CD4-positive, CD25-positive, alpha-beta regulatory T cell (primary cell): Measurements from ENCODE around the gene CDKN2AIPNL. TPM values are rescaled to one million over a fixed set of nuclear protein-coding genes. Genes with fewer than 3 reads are reported as not detected.
"Not testable (repeated sequence)": the region's sequence is repeated elsewhere in the genome, so short reads cannot be mapped to it uniquely, and the experiment has no call there.

ENCODE experiments used
- ATAC-seq, 2 donors: fragments of 150-1000 bp; cut with Tn5 transposase; one replicate each; pipeline ENCODE4 v1.10.0; 2021; ENCODE audit warnings: low read depth in 2 of 2, moderate number of reproducible peaks in 2 of 2, moderate library complexity in 1 of 2
- DNase-seq, 3 donors: peaks; one replicate each; pipeline versions ENCODE4 v3.0.0 to v3.0.0-alpha.2; 2012 to 2022; ENCODE audit warnings: mixed read lengths in 1 of 3
- H3K27ac ChIP-seq: one replicate; pipeline ENCODE4 v1.7.0; 2013; ENCODE audit warnings: mild to moderate bottlenecking, low read length; ENCODE audit not compliant: insufficient read depth, poor library complexity, severe bottlenecking
- H3K27me3 ChIP-seq: one replicate; pipeline ENCODE4 v1.7.0; 2013; ENCODE audit warnings: low read length; ENCODE audit not compliant: control insufficient read depth, insufficient read depth
- H3K36me3 ChIP-seq: one replicate; pipeline ENCODE4 v1.7.0; 2013; ENCODE audit warnings: mild to moderate bottlenecking, low read length, moderate library complexity; ENCODE audit not compliant: control insufficient read depth, insufficient read depth
- H3K4me1 ChIP-seq: 2 replicates; pipeline ENCODE4 v1.7.0; 2013; ENCODE audit warnings: mild to moderate bottlenecking, low read length; ENCODE audit not compliant: insufficient read depth, control insufficient read depth, poor library complexity, severe bottlenecking
- H3K4me3 ChIP-seq: one replicate; pipeline ENCODE4 v1.7.0; 2013; ENCODE audit warnings: low read depth, mild to moderate bottlenecking, low read length, moderate library complexity
- H3K9me3 ChIP-seq, 2 experiments: 1 replicate in 1 of 2; 2 replicates in 1 of 2; pipeline ENCODE4 v1.7.0; 2013; ENCODE audit warnings: low read length in 2 of 2, mild to moderate bottlenecking in 1 of 2, moderate library complexity in 1 of 2; ENCODE audit not compliant: control insufficient read depth in 2 of 2
- H3K27ac Mint-ChIP-seq, 3 donors: one replicate each; pipeline ENCODE4 v1.8.0; 2020 to 2022; ENCODE audit warnings: mild to moderate bottlenecking in 3 of 3, mixed read lengths in 3 of 3, moderate library complexity in 2 of 3
- H3K27me3 Mint-ChIP-seq: one replicate; pipeline ENCODE4 v1.8.0; 2022; ENCODE audit warnings: mild to moderate bottlenecking, mixed read lengths
- H3K36me3 Mint-ChIP-seq: one replicate; pipeline ENCODE4 v1.8.0; 2020; ENCODE audit warnings: mixed read lengths
- H3K4me1 Mint-ChIP-seq, 4 donors: one replicate each; pipeline ENCODE4 v1.8.0; 2020 to 2022; ENCODE audit warnings: mixed read lengths in 4 of 4, mild to moderate bottlenecking in 1 of 4
- H3K4me3 Mint-ChIP-seq, 4 donors: one replicate each; pipeline ENCODE4 v1.8.0; 2020 to 2022; ENCODE audit warnings: mild to moderate bottlenecking in 4 of 4, mixed read lengths in 4 of 4, moderate library complexity in 3 of 4
- H3K9me3 Mint-ChIP-seq, 7 donors: one replicate each; pipeline ENCODE4 v1.8.0; 2020 to 2022; ENCODE audit warnings: mixed read lengths in 7 of 7, mild to moderate bottlenecking in 3 of 7, moderate library complexity in 2 of 7
- polyA plus RNA-seq, 4 donors: library from polyadenylated mRNA; unstranded; fragments of 300-500 nt; fragmentation: Illumina TruSeq; gene quantifications; one replicate each; pipeline ENCODE4 v1.2.3, GENCODE V29; 2021
- total RNA-seq: library from RNA; stranded (reverse); gene quantifications from one replicate; pipeline ENCODE4 v1.2.3, GENCODE V29; 2022

Gene CDKN2AIPNL
- total and polyA plus RNA-seq, 5 donors from 2014 or later = 13.5 to 32.4 (median 29.4) TPM

DNA sequence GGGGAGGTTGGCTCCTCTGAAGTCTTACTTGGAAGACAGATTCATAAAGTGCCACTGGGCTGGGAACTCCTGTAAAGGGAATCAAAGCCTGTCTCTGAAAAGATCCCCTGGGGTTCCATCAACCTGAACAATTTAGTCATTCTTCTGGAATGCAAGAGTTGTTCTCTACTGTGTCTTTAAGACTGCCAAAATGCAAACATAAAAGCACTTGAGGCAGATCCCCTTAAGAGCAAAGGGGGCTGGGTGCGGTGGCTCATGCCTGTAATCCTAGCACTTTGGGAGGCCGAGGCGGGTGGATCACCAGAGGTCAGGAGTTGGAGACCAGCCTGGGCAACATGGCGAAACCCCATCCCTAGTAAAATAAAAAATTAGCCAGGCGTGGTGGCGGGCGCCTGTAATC is 16.7 kb downstream of the CDKN2AIPNL start:
- no peak overlapping the region for H3K4me3 Mint-ChIP-seq
- H3K27ac Mint-ChIP-seq = no peak overlapping the region
- H3K36me3 Mint-ChIP-seq = peaks cover 51% of the 10 kb centered on the region

GRCh38 chr5:134392301-134392700 is 19.4 kb downstream of the CDKN2AIPNL start:
- ATAC-seq (no peak), DNase-seq (no peak)
- H3K4me3 ChIP-seq = no peak overlapping the region
- no peaks in the 10 kb centered on the region for H3K9me3 ChIP-seq
- no peaks in the 10 kb centered on the region for H3K9me3 Mint-ChIP-seq
- H3K27me3 Mint-ChIP-seq = no peaks in the 10 kb centered on the region
- peaks cover 93% of the 10 kb centered on the region for H3K36me3 ChIP-seq
- H3K27me3 ChIP-seq = no peaks in the 10 kb centered on the region
- H3K4me1 ChIP-seq = no peaks in the 10 kb centered on the region
- peaks cover 52% of the 10 kb centered on the region for H3K36me3 Mint-ChIP-seq
- H3K27ac Mint-ChIP-seq = no peak overlapping the region
- H3K4me1 Mint-ChIP-seq = peaks cover 0 to 8% (median 3%) of the 10 kb centered on the region in 4 donors
- no peak overlapping the region for H3K27ac ChIP-seq
- H3K4me3 Mint-ChIP-seq = peak overlapping the region in 1 of 4 donors; percentile 32

More for the DNA sequence above, 16.7 kb downstream of the CDKN2AIPNL start:
- no peaks in the 10 kb centered on the region for H3K9me3 ChIP-seq
- Mint-ChIP-seq H3K9me3 (no peaks in the 10 kb centered on the region), H3K27me3 (no peaks in the 10 kb centered on the region), H3K4me1 (peaks cover 0 to 8% (median 4%) of the 10 kb centered on the region in 4 donors)
- no peak overlapping the region for H3K4me3 ChIP-seq
- no peaks in the 10 kb centered on the region for H3K27me3 ChIP-seq
- H3K4me1 ChIP-seq = no peaks in the 10 kb centered on the region
- peaks cover 86% of the 10 kb centered on the region for H3K36me3 ChIP-seq
- no peak for ATAC-seq
- DNase-seq = no peak
- no peak overlapping the region for H3K27ac ChIP-seq

DNA sequence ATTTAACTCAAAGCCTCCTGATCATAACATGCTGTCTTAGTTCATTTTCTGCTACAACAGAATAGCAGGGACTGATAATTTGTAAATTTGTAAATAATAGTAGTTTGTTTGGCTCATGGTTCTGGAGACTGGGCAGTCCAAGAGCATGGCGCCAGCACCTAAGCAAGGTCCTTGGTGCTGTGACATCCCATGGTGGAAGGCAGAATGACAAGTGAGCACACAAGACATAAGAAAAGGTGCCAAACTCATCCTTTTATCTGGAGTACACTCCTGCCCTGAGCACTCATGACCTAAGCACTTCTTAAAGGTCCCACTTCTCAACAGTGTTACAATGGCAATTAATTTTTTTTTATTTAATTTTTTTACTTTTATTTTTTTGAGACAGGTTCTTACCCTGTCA is 24.2 kb downstream of the CDKN2AIPNL start:
- Histone ChIP-seq H3K27ac (no peak overlapping the region), H3K4me3 (no peak overlapping the region), H3K27me3 (no peaks in the 10 kb centered on the region), H3K36me3 (peaks cover 90% of the 10 kb centered on the region), H3K4me1 (no peaks in the 10 kb centered on the region), H3K9me3 (no peaks in the 10 kb centered on the region)
- H3K4me3 Mint-ChIP-seq = no peak overlapping the region
- peak overlapping the region in 1 of 3 donors; percentile 40 for H3K27ac Mint-ChIP-seq
- no peaks in the 10 kb centered on the region for H3K27me3 Mint-ChIP-seq
- DNase-seq (no peak), ATAC-seq (no peak)
- H3K36me3 Mint-ChIP-seq = peaks cover 57% of the 10 kb centered on the region
- H3K4me1 Mint-ChIP-seq = peaks cover 6 to 13% (median 11%) of the 10 kb centered on the region in 4 donors
- H3K9me3 Mint-ChIP-seq = no peaks in the 10 kb centered on the region

DNA sequence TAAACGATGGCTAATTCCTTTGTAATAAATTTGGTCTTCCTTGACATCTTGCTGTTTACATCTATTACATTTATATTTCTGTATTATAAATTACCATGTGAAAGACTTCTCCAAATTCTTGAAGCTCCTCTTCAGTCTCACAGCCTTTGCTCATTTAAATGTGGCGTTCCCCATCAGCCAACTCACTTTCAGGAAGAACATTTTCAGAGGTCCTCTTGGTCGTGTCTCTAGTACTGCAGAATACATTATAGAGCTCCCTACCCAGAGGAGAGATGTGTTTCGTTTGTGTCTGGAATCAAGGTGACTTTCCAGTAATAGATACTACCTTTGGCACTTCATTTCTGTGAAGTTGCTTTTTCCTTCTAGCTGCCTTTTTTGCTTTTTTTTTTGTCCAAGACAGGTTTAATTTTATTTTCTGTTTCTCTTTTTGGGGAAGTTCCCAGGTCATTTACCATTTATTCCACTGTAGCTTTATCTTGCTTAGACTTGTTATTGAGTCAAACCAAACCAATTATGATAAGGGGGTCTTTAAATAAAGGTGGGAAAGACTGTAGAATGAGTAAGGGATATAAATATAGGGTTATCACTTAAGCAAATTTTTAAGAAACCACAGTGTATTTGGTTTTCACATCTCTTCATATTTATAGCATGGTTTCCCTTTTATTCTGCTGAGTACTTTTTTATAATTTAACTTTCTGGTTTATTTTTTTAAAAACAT is 27.5 kb downstream of the CDKN2AIPNL start:
- Histone ChIP-seq H3K4me1 (peaks cover 12% of the 10 kb centered on the region), H3K4me3 (no peak overlapping the region), H3K36me3 (peaks cover 83% of the 10 kb centered on the region), H3K9me3 (no peaks in the 10 kb centered on the region), H3K27me3 (no peaks in the 10 kb centered on the region), H3K27ac (peak overlapping the region; percentile 18)
- DNase-seq (no peak), ATAC-seq (no peak)
- peaks cover 48% of the 10 kb centered on the region for H3K36me3 Mint-ChIP-seq
- no peaks in the 10 kb centered on the region for H3K9me3 Mint-ChIP-seq
- no peaks in the 10 kb centered on the region for H3K27me3 Mint-ChIP-seq
- no peak overlapping the region for H3K4me3 Mint-ChIP-seq
- H3K4me1 Mint-ChIP-seq = peaks cover 14 to 28% (median 17%) of the 10 kb centered on the region in 4 donors
- H3K27ac Mint-ChIP-seq = peak overlapping the region in 2 of 3 donors; percentile 23 to 75

- not testable (repeated sequence) for H3K27me3 ChIP-seq, H3K4me3 Mint-ChIP-seq, H3K27ac ChIP-seq, H3K9me3 Mint-ChIP-seq, H3K27ac Mint-ChIP-seq, DNase-seq, H3K27me3 Mint-ChIP-seq, H3K9me3 ChIP-seq, ATAC-seq, H3K4me3 ChIP-seq
- peaks cover 15% of the 10 kb centered on the region for H3K4me1 ChIP-seq
- peaks cover 73% of the 10 kb centered on the region for H3K36me3 ChIP-seq
- Mint-ChIP-seq H3K4me1 (peaks cover 27 to 47% (median 29%) of the 10 kb centered on the region in 4 donors), H3K36me3 (peaks cover 33% of the 10 kb centered on the region)
Observed at GRCh38 chr5:134382204-134382603, 29.5 kb downstream of the CDKN2AIPNL start.

GRCh38 chr5:134380346-134380745 is 31.3 kb downstream of the CDKN2AIPNL start:
- Histone ChIP-seq H3K27ac (peak overlapping the region; percentile 29), H3K9me3 (no peaks in the 10 kb centered on the region), H3K4me1 (peaks cover 19% of the 10 kb centered on the region), H3K4me3 (peak overlapping the region; percentile 0), H3K36me3 (peaks cover 73% of the 10 kb centered on the region), H3K27me3 (no peaks in the 10 kb centered on the region)
- no peak for ATAC-seq
- H3K27ac Mint-ChIP-seq = peak overlapping the region in 2 of 3 donors; percentile 12 to 75
- peak overlapping the region in 3 of 4 donors; percentile 5 to 80 (median 27) for H3K4me3 Mint-ChIP-seq
- H3K9me3 Mint-ChIP-seq = no peaks in the 10 kb centered on the region
- peak in 2 of 3 donors; percentile 27 to 34 for DNase-seq
- H3K36me3 Mint-ChIP-seq = peaks cover 33% of the 10 kb centered on the region
- H3K4me1 Mint-ChIP-seq = peaks cover 27 to 58% (median 41%) of the 10 kb centered on the region in 4 donors
- H3K27me3 Mint-ChIP-seq = no peaks in the 10 kb centered on the region

DNA sequence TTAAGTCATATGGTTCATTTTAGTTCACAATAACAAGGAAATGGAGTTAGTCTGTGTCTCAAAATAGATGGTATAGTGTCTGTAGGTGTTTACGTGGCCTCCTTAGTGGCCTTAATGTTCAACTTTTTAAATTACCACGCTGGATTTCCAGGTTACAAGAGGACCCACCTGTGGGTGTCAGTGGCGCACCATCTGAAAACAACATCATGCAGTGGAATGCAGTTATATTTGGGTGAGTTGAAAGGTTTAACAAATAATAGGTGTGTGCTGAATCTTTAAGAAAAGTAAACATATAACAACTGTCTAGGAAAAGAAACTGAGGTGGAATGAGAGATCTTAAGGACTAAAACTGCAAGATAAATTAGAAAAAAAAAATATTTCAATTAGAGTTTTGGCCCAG is 37.4 kb downstream of the CDKN2AIPNL start:
- Mint-ChIP-seq H3K27me3 (peaks cover 18% of the 10 kb centered on the region), H3K4me1 (peaks cover 36 to 81% (median 62%) of the 10 kb centered on the region in 4 donors), H3K9me3 (peaks cover 0 to 5% (median 0%) of the 10 kb centered on the region in 7 donors), H3K27ac (peak overlapping the region in 1 of 3 donors; percentile 29), H3K4me3 (peak overlapping the region; percentile 24 to 94 (median 74)), H3K36me3 (peaks cover 17% of the 10 kb centered on the region)
- no peak for ATAC-seq
- Histone ChIP-seq H3K27ac (no peak overlapping the region), H3K9me3 (no peaks in the 10 kb centered on the region), H3K4me1 (peaks cover 47% of the 10 kb centered on the region), H3K27me3 (no peaks in the 10 kb centered on the region), H3K4me3 (peak overlapping the region; percentile 48), H3K36me3 (peaks cover 31% of the 10 kb centered on the region)
- DNase-seq = peak in 1 of 3 donors; percentile 34
